ENCODE data around the gene ATP8A1. TPM values are rescaled to one million over a fixed set of nuclear protein-coding genes. Genes with fewer than 3 reads are reported as not detected.
"Not testable (repeated sequence)": the region's sequence is repeated elsewhere in the genome, so short reads cannot be mapped to it uniquely, and the experiment has no call there.

Gene ATP8A1
- polyA plus RNA-seq, 4 donors, result 27.0 to 34.6 (median 27.6) TPM

GRCh38 chr4:42652529-42653231, 4.2 kb downstream of the ATP8A1 start:
- DNase-seq (ENCODE audit: low read depth in 4 of 4, low spot score in 2 of 4), result not testable (repeated sequence)

- no peak for DNase-seq (ENCODE audit: low read depth in 4 of 4, low spot score in 2 of 4)
These were observed 7.0 kb downstream of the ATP8A1 start for GRCh38 chr4:42649870-42650269.

- no peak for DNase-seq (ENCODE audit: low read depth in 4 of 4, low spot score in 2 of 4)
These were observed 9.8 kb downstream of the ATP8A1 start for GRCh38 chr4:42646999-42647541.

GRCh38 chr4:42646013-42646784, 10.7 kb downstream of the ATP8A1 start:
- DNase-seq (ENCODE audit: low read depth in 4 of 4, low spot score in 2 of 4), result no peak

GRCh38 chr4:42644897-42645296, 12.0 kb downstream of the ATP8A1 start:
- no peak for DNase-seq (ENCODE audit: low read depth in 4 of 4, low spot score in 2 of 4)

GRCh38 chr4:42643685-42644084, 13.2 kb downstream of the ATP8A1 start:
- DNase-seq (ENCODE audit: low read depth in 4 of 4, low spot score in 2 of 4), result no peak

GRCh38 chr4:42642845-42643615, 13.9 kb downstream of the ATP8A1 start:
- no peak for DNase-seq (ENCODE audit: low read depth in 4 of 4, low spot score in 2 of 4)

GRCh38 chr4:42642101-42642797, 14.7 kb downstream of the ATP8A1 start:
- DNase-seq (ENCODE audit: low read depth in 4 of 4, low spot score in 2 of 4), result no peak

- DNase-seq (ENCODE audit: low read depth in 4 of 4, low spot score in 2 of 4), result no peak
These were observed 15.2 kb downstream of the ATP8A1 start for GRCh38 chr4:42641656-42642055.

- no peak for DNase-seq (ENCODE audit: low read depth in 4 of 4, low spot score in 2 of 4)
These were observed 15.7 kb downstream of the ATP8A1 start for GRCh38 chr4:42641161-42641560.

GRCh38 chr4:42640613-42641012, 16.3 kb downstream of the ATP8A1 start:
- no peak for DNase-seq (ENCODE audit: low read depth in 4 of 4, low spot score in 2 of 4)

- no peak for DNase-seq (ENCODE audit: low read depth in 4 of 4, low spot score in 2 of 4)
These were observed 17.9 kb downstream of the ATP8A1 start for GRCh38 chr4:42638993-42639392.

GRCh38 chr4:42638321-42638720, 18.6 kb downstream of the ATP8A1 start:
- DNase-seq (ENCODE audit: low read depth in 4 of 4, low spot score in 2 of 4), result no peak

- DNase-seq (ENCODE audit: low read depth in 4 of 4, low spot score in 2 of 4), result no peak
These were observed 19.0 kb downstream of the ATP8A1 start for GRCh38 chr4:42637867-42638266.

GRCh38 chr4:42637104-42637503, 19.8 kb downstream of the ATP8A1 start:
- no peak for DNase-seq (ENCODE audit: low read depth in 4 of 4, low spot score in 2 of 4)

GRCh38 chr4:42636645-42636949, 20.3 kb downstream of the ATP8A1 start:
- no peak for DNase-seq (ENCODE audit: low read depth in 4 of 4, low spot score in 2 of 4)

GRCh38 chr4:42633605-42634388, 23.1 kb downstream of the ATP8A1 start:
- DNase-seq (ENCODE audit: low read depth in 4 of 4, low spot score in 2 of 4), result no peak

GRCh38 chr4:42632653-42633382, 24.1 kb downstream of the ATP8A1 start:
- no peak for DNase-seq (ENCODE audit: low read depth in 4 of 4, low spot score in 2 of 4)

- DNase-seq (ENCODE audit: low read depth in 4 of 4, low spot score in 2 of 4), result no peak
These were observed 26.0 kb downstream of the ATP8A1 start for GRCh38 chr4:42630908-42631307.
